Progenitor cell of endocrine pancreas (in vitro differentiated cells): ENCODE results near the gene WDR35. TPM values are rescaled to one million over a fixed set of nuclear protein-coding genes. Genes with fewer than 3 reads are reported as not detected.

Source experiments
- DNase-seq: peaks from one replicate; pipeline ENCODE4 v3.0.0; 2021; ENCODE audit warnings: low spot score; ENCODE audit not compliant: unreplicated experiment
- H3K27ac Mint-ChIP-seq: 2 replicates; pipeline ENCODE4 v1.8.0; 2021; ENCODE audit warnings: mild to moderate bottlenecking, moderate library complexity, mixed read lengths
- H3K27me3 Mint-ChIP-seq: 2 replicates; pipeline ENCODE4 v1.8.0; 2021; ENCODE audit warnings: mixed read lengths
- H3K36me3 Mint-ChIP-seq: 2 replicates; pipeline ENCODE4 v1.8.0; 2022; ENCODE audit warnings: mixed read lengths; ENCODE audit not compliant: insufficient read depth
- H3K4me1 Mint-ChIP-seq: 2 replicates; pipeline ENCODE4 v1.8.0; 2021; ENCODE audit warnings: low read depth, mixed read lengths
- H3K4me3 Mint-ChIP-seq: 2 replicates; pipeline ENCODE4 v1.8.0; 2021; ENCODE audit warnings: low read depth, mild to moderate bottlenecking, moderate library complexity, mixed read lengths
- H3K9me3 Mint-ChIP-seq: 2 replicates; pipeline ENCODE4 v1.8.0; 2021; ENCODE audit warnings: low read depth, mixed read lengths
- CTCF ChIP-seq: fragments of 200-600 bp; sonication (generic); IDR thresholded peaks from one replicate; pipeline ENCODE4 v1.5.0; 2021; ENCODE audit warnings: antibody characterized with exemption, mild to moderate bottlenecking; ENCODE audit not compliant: unreplicated experiment
- total RNA-seq: library from RNA; stranded (reverse); gene quantifications from 2 replicates; pipeline ENCODE4 v1.2.1, GENCODE V29; 2021

The WDR35 gene
- total RNA-seq, 1 donor from 2014 or later = 16.5 TPM

- H3K9me3 Mint-ChIP-seq = no peaks in the 10 kb centered on the region
- no peaks in the 10 kb centered on the region for H3K4me1 Mint-ChIP-seq
- no peak overlapping the region for H3K27ac Mint-ChIP-seq
- no peak overlapping the region for H3K4me3 Mint-ChIP-seq
- H3K36me3 Mint-ChIP-seq = peaks cover 2% of the 10 kb centered on the region
- H3K27me3 Mint-ChIP-seq = no peaks in the 10 kb centered on the region
- no peak for TF ChIP-seq CTCF
- no peak for DNase-seq
Measured at GRCh38 chr2:19886261-19886660, 103.6 kb downstream of the WDR35 start.

GRCh38 chr2:19885791-19886190, 104.1 kb downstream of the WDR35 start:
- Mint-ChIP-seq H3K36me3 (peaks cover 2% of the 10 kb centered on the region), H3K4me1 (no peaks in the 10 kb centered on the region), H3K4me3 (no peak overlapping the region), H3K27ac (no peak overlapping the region), H3K9me3 (no peaks in the 10 kb centered on the region), H3K27me3 (no peaks in the 10 kb centered on the region)
- no peak for TF ChIP-seq CTCF
- no peak for DNase-seq

DNA sequence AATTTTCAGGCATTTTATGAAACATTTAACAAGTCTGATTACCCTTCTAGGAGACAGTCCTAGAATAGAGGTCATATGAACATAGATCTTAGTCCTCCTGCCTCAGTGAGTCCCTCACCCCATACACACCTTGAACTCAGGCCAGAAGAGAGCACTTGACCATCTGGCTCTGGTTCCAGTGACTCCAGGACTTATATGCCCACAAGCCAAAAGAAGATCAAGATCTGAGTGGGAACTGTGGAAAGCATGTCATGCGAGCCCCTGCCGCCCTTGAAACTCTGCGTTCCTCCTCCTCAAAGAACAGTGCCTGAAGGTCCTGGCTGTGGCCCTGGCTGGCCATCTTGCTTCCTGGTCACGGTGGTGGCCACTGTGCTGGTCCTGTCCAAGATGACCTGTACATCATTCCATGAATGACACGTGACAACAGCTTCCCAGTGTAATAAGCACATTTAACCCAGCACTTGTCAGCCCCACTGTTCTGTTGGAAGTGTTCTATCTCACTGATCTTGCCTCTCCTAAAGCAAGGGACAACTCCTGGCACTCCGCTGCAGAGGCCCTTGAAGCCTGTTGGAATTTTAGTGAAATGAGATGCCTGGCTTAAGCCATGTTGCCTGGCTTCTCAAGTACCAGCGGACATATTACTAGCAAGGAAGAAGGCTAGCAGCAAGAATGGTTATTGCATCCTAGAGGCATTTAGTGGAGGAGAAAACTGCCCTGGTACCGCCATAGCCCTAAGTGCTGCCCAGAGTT, 105.8 kb downstream of the WDR35 start:
- no peaks in the 10 kb centered on the region for H3K27me3 Mint-ChIP-seq
- TF ChIP-seq CTCF = no peak
- DNase-seq = no peak
- H3K4me3 Mint-ChIP-seq = no peak overlapping the region
- H3K27ac Mint-ChIP-seq = no peak overlapping the region
- no peaks in the 10 kb centered on the region for H3K36me3 Mint-ChIP-seq
- no peaks in the 10 kb centered on the region for H3K9me3 Mint-ChIP-seq
- no peaks in the 10 kb centered on the region for H3K4me1 Mint-ChIP-seq

- H3K4me1 Mint-ChIP-seq = no peaks in the 10 kb centered on the region
- DNase-seq = no peak
- no peaks in the 10 kb centered on the region for H3K27me3 Mint-ChIP-seq
- H3K27ac Mint-ChIP-seq = no peak overlapping the region
- TF ChIP-seq CTCF = no peak
- H3K4me3 Mint-ChIP-seq = no peak overlapping the region
- no peaks in the 10 kb centered on the region for H3K36me3 Mint-ChIP-seq
- H3K9me3 Mint-ChIP-seq = no peaks in the 10 kb centered on the region
Measured at GRCh38 chr2:19883486-19883885, 106.4 kb downstream of the WDR35 start.

DNA sequence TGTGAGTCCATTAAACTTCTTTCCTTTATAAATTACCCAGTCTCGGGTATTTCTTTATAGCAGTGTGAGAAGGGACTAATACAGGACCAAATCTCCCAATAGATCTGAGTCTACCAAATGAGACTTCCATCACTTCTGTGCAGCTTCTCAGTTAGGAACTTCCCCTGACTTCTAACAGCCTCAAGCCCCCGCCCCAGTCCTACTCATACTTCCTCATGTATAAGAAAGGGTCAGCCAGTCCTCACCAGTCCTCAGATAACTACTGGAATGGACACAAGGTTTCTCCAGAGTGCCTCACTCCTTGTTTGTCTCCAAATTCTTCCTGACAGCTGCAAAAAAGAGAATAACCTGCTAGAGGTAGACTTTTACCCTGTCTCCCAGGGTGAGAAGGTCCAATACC, 107.6 kb downstream of the WDR35 start:
- Mint-ChIP-seq H3K4me1 (no peaks in the 10 kb centered on the region), H3K36me3 (no peaks in the 10 kb centered on the region), H3K4me3 (no peak overlapping the region), H3K9me3 (no peaks in the 10 kb centered on the region), H3K27me3 (no peaks in the 10 kb centered on the region), H3K27ac (no peak overlapping the region)
- no peak for TF ChIP-seq CTCF
- DNase-seq = no peak
